HepG2 (cell line): Measurements from ENCODE around the gene AKR1C4. TPM values are rescaled to one million over a fixed set of nuclear protein-coding genes. Genes with fewer than 3 reads are reported as not detected.

Experiments used
- CHD2 ChIP-seq: IDR thresholded peaks from 2 replicates; pipeline ENCODE4 v1.6.1; 2011; ENCODE audit warnings: low read depth, low read length, improper control_type of control experiment
- JUN ChIP-seq: sonication (generic); formaldehyde crosslinking; IDR thresholded peaks from 2 replicates; pipeline ENCODE4 v1.4.0; 2020; ENCODE audit warnings: mild to moderate bottlenecking, missing genetic modification reagents
- KAT7 ChIP-seq: IDR thresholded peaks from 2 replicates; pipeline ENCODE4 v1.6.1; 2018; ENCODE audit warnings: borderline replicate concordance, missing compliant biosample characterization
- KLF9 ChIP-seq: IDR thresholded peaks from 2 replicates; pipeline ENCODE4 v1.6.1; 2016; ENCODE audit warnings: low read depth
- MBD4 ChIP-seq: IDR thresholded peaks from 2 replicates; pipeline ENCODE4 v1.6.1; 2012; ENCODE audit warnings: low read length, inconsistent platforms, borderline replicate concordance
- YEATS2 ChIP-seq: sonication (generic); formaldehyde crosslinking; IDR thresholded peaks from 2 replicates; pipeline ENCODE4 v1.4.0; 2020; ENCODE audit warnings: missing genetic modification reagents, borderline replicate concordance
- ZNF75D ChIP-seq: sonication (generic); formaldehyde crosslinking; IDR thresholded peaks from 2 replicates; pipeline ENCODE4 v1.8.1; 2023; ENCODE audit warnings: missing genetic modification reagents, mild to moderate bottlenecking, borderline replicate concordance
- polyA plus RNA-seq, 8 experiments: library from polyadenylated mRNA; depleted of rRNA in 3 of 8; stranded (reverse) in 7 of 8; unstranded in 1 of 8; fragments of >200 nt; fragmentation: Illumina TruSeq in 4 of 8; extraction: Trizol in 4 of 8; gene quantifications; 2 replicates each; pipeline versions ENCODE4 v1.2.1 to v1.2.3, GENCODE V29; 2011 to 2016; ENCODE audit warnings: low read depth in 4 of 8, missing spikeins in 1 of 8, mixed read lengths in 1 of 8; ENCODE audit not compliant: insufficient read depth in 1 of 8
- total RNA-seq, 5 experiments: library from RNA; depleted of rRNA; stranded (reverse); fragments of >200 nt; fragmentation: Illumina TruSeq; extraction: Trizol; gene quantifications; 2 replicates each; pipeline ENCODE4 v1.2.3, GENCODE V29; 2016; ENCODE audit warnings: low read depth in 1 of 5
- TF ChIP-seq, protein P1 (sequence below): sonication (generic); formaldehyde crosslinking; IDR thresholded peaks from 2 replicates; pipeline ENCODE4 v1.5.0; 2020; ENCODE audit warnings: missing genetic modification reagents
- TF ChIP-seq, protein P2 (sequence below): sonication (generic); formaldehyde crosslinking; IDR thresholded peaks from 2 replicates; pipeline ENCODE4 v1.5.0; 2020; ENCODE audit warnings: mild to moderate bottlenecking, missing genetic modification reagents
- TF ChIP-seq, protein P3 (sequence below): sonication (generic); formaldehyde crosslinking; IDR thresholded peaks from 2 replicates; pipeline ENCODE4 v1.8.0; 2022; ENCODE audit warnings: mild to moderate bottlenecking, missing genetic modification reagents

The AKR1C4 gene
- total and polyA plus RNA-seq, 2 of the 13 experiments (the other 11 are each of a cell fraction or from before 2014, with no cell fraction given): 0.18 to 1.3 TPM

DNA sequence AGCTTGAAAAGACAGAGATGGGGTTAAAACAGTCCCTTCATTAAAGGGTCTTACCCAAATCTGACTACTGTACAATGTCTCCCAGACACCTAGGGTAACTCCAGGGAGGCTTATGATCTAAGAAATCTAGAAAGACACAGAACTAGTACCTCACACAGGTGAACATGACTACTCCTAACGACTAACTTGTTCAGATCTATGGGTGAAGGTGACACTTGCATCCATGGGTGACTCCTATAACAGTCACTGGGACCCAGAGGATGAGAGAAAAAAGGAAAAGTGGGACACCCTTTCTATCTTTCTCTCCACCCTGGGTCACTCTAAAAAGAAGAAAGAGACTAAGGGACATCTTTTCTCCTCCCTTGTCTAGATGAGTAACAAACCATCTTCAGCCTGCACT lies 30.9 kb upstream of the AKR1C4 start (continued):
- TF ChIP-seq, protein P1, sequence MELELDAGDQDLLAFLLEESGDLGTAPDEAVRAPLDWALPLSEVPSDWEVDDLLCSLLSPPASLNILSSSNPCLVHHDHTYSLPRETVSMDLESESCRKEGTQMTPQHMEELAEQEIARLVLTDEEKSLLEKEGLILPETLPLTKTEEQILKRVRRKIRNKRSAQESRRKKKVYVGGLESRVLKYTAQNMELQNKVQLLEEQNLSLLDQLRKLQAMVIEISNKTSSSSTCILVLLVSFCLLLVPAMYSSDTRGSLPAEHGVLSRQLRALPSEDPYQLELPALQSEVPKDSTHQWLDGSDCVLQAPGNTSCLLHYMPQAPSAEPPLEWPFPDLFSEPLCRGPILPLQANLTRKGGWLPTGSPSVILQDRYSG (CRISPR knock-in tag): no peak
- no peak for TF ChIP-seq MBD4
- no peak for TF ChIP-seq KAT7 (CRISPR knock-in tag)
- TF ChIP-seq ZNF75D (CRISPR knock-in tag): no peak
- TF ChIP-seq, protein P2, sequence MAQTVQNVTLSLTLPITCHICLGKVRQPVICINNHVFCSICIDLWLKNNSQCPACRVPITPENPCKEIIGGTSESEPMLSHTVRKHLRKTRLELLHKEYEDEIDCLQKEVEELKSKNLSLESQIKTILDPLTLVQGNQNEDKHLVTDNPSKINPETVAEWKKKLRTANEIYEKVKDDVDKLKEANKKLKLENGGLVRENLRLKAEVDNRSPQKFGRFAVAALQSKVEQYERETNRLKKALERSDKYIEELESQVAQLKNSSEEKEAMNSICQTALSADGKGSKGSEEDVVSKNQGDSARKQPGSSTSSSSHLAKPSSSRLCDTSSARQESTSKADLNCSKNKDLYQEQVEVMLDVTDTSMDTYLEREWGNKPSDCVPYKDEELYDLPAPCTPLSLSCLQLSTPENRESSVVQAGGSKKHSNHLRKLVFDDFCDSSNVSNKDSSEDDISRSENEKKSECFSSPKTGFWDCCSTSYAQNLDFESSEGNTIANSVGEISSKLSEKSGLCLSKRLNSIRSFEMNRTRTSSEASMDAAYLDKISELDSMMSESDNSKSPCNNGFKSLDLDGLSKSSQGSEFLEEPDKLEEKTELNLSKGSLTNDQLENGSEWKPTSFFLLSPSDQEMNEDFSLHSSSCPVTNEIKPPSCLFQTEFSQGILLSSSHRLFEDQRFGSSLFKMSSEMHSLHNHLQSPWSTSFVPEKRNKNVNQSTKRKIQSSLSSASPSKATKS (CRISPR knock-in tag): no peak
- TF ChIP-seq YEATS2 (CRISPR knock-in tag): no peak
- TF ChIP-seq JUN (CRISPR knock-in tag): no peak
- TF ChIP-seq, protein P3, sequence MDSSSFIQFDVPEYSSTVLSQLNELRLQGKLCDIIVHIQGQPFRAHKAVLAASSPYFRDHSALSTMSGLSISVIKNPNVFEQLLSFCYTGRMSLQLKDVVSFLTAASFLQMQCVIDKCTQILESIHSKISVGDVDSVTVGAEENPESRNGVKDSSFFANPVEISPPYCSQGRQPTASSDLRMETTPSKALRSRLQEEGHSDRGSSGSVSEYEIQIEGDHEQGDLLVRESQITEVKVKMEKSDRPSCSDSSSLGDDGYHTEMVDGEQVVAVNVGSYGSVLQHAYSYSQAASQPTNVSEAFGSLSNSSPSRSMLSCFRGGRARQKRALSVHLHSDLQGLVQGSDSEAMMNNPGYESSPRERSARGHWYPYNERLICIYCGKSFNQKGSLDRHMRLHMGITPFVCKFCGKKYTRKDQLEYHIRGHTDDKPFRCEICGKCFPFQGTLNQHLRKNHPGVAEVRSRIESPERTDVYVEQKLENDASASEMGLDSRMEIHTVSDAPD (CRISPR knock-in tag): no peak
- no peak for TF ChIP-seq KLF9 (CRISPR knock-in tag)
- TF ChIP-seq CHD2: no peak
- TF ChIP-seq, all 625 proteins: peak for 18
